Body of pancreas (tissue), 4 donors: ENCODE measurements around the gene PIEZO2. TPM values are rescaled to one million over a fixed set of nuclear protein-coding genes. Genes with fewer than 3 reads are reported as not detected.

Experiments
- ATAC-seq: fragments of 150-250 bp; one replicate; pipeline ENCODE4 v1.9.1; 2016
- DNase-seq, 4 donors: peaks; one replicate each; pipeline ENCODE4 v3.0.0-alpha.2; 2019
- H3K27ac ChIP-seq, 4 donors: fragments of 200-600 bp; sonication (generic); 1 replicate in 3 of 4; 2 replicates in 1 of 4; pipeline versions ENCODE4 v1.5.1 to v1.6.1; 2016 to 2019; ENCODE audit warnings: mild to moderate bottlenecking in 1 of 4, mixed read lengths in 1 of 4, moderate library complexity in 1 of 4
- H3K27me3 ChIP-seq, 2 donors: fragments of 200-600 bp; sonication (generic); one replicate each; pipeline ENCODE4 v1.6.0; 2016; ENCODE audit warnings: mild to moderate bottlenecking in 1 of 2
- H3K36me3 ChIP-seq, 2 donors: fragments of 200-600 bp; sonication (generic); replicated peaks in 1 of 2; 2 replicates each; pipeline ENCODE4 v1.5.1; 2016; ENCODE audit warnings: low read depth in 2 of 2; ENCODE audit not compliant: insufficient read depth in 1 of 2
- H3K4me1 ChIP-seq: fragments of 200-600 bp; sonication (generic); one replicate; pipeline ENCODE4 v1.6.0; 2016
- H3K4me3 ChIP-seq, 2 donors: fragments of 200-600 bp; sonication (generic); 1 replicate in 1 of 2; 2 replicates in 1 of 2; pipeline ENCODE4 v1.5.1; 2016 to 2019
- H3K9me3 ChIP-seq, 3 donors: fragments of 200-600 bp; sonication (generic); 1 replicate in 2 of 3; 2 replicates in 1 of 3; pipeline ENCODE4 v1.5.1; 2016
- POLR2A ChIP-seq, 3 donors: fragments of 450-650 bp; IDR thresholded peaks; one replicate each; pipeline ENCODE4 v1.6.1; 2016; ENCODE audit warnings: antibody characterized with exemption in 3 of 3, mild to moderate bottlenecking in 2 of 3
- WGBS, 2 donors: methylation state at CpG; one replicate each; pipeline ENCODE4 v1.1.5; 2017; 5-methylcytosine and 5-hydroxymethylcytosine counted together
- intact Hi-C: fragments of 100-400 bp; cut with DNase I; formaldehyde crosslinking; loops from one replicate; pipeline ENCODE4 v1.15.1; 2023
- total RNA-seq, 2 donors: library from RNA; depleted of rRNA; stranded (reverse); fragments of >200 nt; gene quantifications; one replicate each; pipeline ENCODE4 v1.1.0, GENCODE V29; 2016
- TF ChIP-seq, protein P1 (sequence below), 7 experiments: fragments of 450-650 bp in 4 of 7; fragments of 200-600 bp in 3 of 7; sonication (generic) in 3 of 7; IDR thresholded peaks; one replicate each; pipeline ENCODE4 v1.5.1; 2016 to 2019; ENCODE audit warnings: antibody characterized with exemption in 7 of 7

PIEZO2 gene
- total RNA-seq, 2 donors from 2014 or later = 0.33 to 40.7 TPM

GRCh38 chr18:10784596-10785202 lies 364.7 kb downstream of the PIEZO2 start:
- WGBS, 2 donors = 59 to 73% methylated on average over 7 of the region's 7 CpGs

GRCh38 chr18:10783941-10784340 lies 365.4 kb downstream of the PIEZO2 start:
- no peaks in the 10 kb centered on the region for H3K4me1 ChIP-seq
- no peaks in the 10 kb centered on the region for H3K9me3 ChIP-seq
- no peaks in the 10 kb centered on the region for H3K36me3 ChIP-seq
- ATAC-seq (no peak), DNase-seq (no peak)
- intact Hi-C loops = no loop called here
- H3K27ac ChIP-seq = no peak overlapping the region
- H3K27me3 ChIP-seq = no peaks in the 10 kb centered on the region
- WGBS, 2 donors = 45 to 61% methylated on average over 5 of the region's 5 CpGs
- TF ChIP-seq, protein P1, sequence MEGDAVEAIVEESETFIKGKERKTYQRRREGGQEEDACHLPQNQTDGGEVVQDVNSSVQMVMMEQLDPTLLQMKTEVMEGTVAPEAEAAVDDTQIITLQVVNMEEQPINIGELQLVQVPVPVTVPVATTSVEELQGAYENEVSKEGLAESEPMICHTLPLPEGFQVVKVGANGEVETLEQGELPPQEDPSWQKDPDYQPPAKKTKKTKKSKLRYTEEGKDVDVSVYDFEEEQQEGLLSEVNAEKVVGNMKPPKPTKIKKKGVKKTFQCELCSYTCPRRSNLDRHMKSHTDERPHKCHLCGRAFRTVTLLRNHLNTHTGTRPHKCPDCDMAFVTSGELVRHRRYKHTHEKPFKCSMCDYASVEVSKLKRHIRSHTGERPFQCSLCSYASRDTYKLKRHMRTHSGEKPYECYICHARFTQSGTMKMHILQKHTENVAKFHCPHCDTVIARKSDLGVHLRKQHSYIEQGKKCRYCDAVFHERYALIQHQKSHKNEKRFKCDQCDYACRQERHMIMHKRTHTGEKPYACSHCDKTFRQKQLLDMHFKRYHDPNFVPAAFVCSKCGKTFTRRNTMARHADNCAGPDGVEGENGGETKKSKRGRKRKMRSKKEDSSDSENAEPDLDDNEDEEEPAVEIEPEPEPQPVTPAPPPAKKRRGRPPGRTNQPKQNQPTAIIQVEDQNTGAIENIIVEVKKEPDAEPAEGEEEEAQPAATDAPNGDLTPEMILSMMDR (IDR thresholded peaks at IDR 0.05) = no peak
- no peak for TF ChIP-seq POLR2A (IDR thresholded peaks at IDR 0.05)
- no peak overlapping the region for H3K4me3 ChIP-seq

More at GRCh38 chr18:10784596-10785202, 364.7 kb downstream of the PIEZO2 start:
- intact Hi-C loops = no loop called here
- H3K9me3 ChIP-seq = no peaks in the 10 kb centered on the region
- H3K27me3 ChIP-seq = no peaks in the 10 kb centered on the region
- no peak overlapping the region for H3K4me3 ChIP-seq
- no peak for ATAC-seq
- TF ChIP-seq, protein P1 (IDR thresholded peaks at IDR 0.05) = no peak
- TF ChIP-seq POLR2A (IDR thresholded peaks at IDR 0.05) = no peak
- H3K27ac ChIP-seq = no peak overlapping the region
- DNase-seq = no peak
- no peaks in the 10 kb centered on the region for H3K4me1 ChIP-seq
- no peaks in the 10 kb centered on the region for H3K36me3 ChIP-seq

GRCh38 chr18:10776493-10776892 lies 372.9 kb downstream of the PIEZO2 start:
- no peak overlapping the region for H3K4me3 ChIP-seq
- H3K9me3 ChIP-seq = no peaks in the 10 kb centered on the region
- WGBS, 2 donors = 44 to 57% methylated on average over 6 of the region's 6 CpGs
- TF ChIP-seq, protein P1 (IDR thresholded peaks at IDR 0.05) = no peak
- TF ChIP-seq POLR2A (IDR thresholded peaks at IDR 0.05) = no peak
- ATAC-seq = no peak
- H3K27me3 ChIP-seq = no peaks in the 10 kb centered on the region
- intact Hi-C loops = no loop called here
- no peak overlapping the region for H3K27ac ChIP-seq
- DNase-seq = no peak
- H3K36me3 ChIP-seq = no peaks in the 10 kb centered on the region
- no peaks in the 10 kb centered on the region for H3K4me1 ChIP-seq

DNA sequence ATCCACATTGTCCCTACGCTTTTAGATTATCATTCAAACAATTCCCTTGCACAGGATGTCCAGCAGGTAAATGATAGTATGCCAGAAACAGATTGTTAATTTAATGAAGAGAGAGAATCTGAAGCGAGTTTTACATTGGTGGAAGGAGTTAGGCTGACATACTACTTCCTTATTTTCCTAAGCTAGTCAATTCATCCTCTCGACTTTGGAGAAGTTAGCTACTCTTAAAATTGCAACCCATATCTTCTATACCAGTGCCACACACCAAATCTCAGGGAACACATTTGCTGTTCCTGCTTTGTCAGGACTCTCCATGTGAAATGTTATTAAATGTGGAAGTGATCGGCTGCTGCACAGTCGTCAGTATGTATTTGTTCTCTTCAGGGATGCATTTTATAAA lies 374.3 kb downstream of the PIEZO2 start:
- Histone ChIP-seq H3K27ac (no peak overlapping the region), H3K36me3 (no peaks in the 10 kb centered on the region), H3K9me3 (no peaks in the 10 kb centered on the region), H3K27me3 (no peaks in the 10 kb centered on the region), H3K4me1 (no peaks in the 10 kb centered on the region), H3K4me3 (no peak overlapping the region)
- intact Hi-C loops = no loop called here
- DNase-seq (no peak), ATAC-seq (no peak)
- WGBS, 2 donors = 46 to 60% methylated on average over 5 of the region's 5 CpGs
- TF ChIP-seq POLR2A (IDR thresholded peaks at IDR 0.05) = no peak
- TF ChIP-seq, protein P1 (IDR thresholded peaks at IDR 0.05) = no peak

GRCh38 chr18:10771053-10771709 lies 378.2 kb downstream of the PIEZO2 start:
- DNase-seq = no peak
- no peaks in the 10 kb centered on the region for H3K4me1 ChIP-seq
- 49 to 69% methylated on average over 3 of the region's 3 CpGs for WGBS, 2 donors

More at GRCh38 chr18:10771053-10771709, 378.2 kb downstream of the PIEZO2 start:
- Histone ChIP-seq H3K4me3 (no peak overlapping the region), H3K27me3 (no peaks in the 10 kb centered on the region), H3K36me3 (no peaks in the 10 kb centered on the region), H3K9me3 (no peaks in the 10 kb centered on the region), H3K27ac (no peak overlapping the region)
- intact Hi-C loops = no loop called here
- TF ChIP-seq POLR2A (IDR thresholded peaks at IDR 0.05) = no peak
- TF ChIP-seq, protein P1 (IDR thresholded peaks at IDR 0.05) = no peak
- no peak for ATAC-seq
